Motor neuron (in vitro differentiated cells): ENCODE measurements around the gene NUP54. TPM values are rescaled to one million over a fixed set of nuclear protein-coding genes. Genes with fewer than 3 reads are reported as not detected.

ENCODE experiments used
- ATAC-seq, 8 experiments: fragments of 200-7000 bp; cut with Tn5 transposase; replicated peaks in 6 of 8; 2 replicates each; pipeline ENCODE4 v1.8.0; 2021; ENCODE audit warnings: mild to moderate bottlenecking in 8 of 8, moderate library complexity in 8 of 8
- H3K27ac ChIP-seq, 2 donors: fragments of 250-450 bp; sonication (Bioruptor Pico); 2 replicates each; pipeline ENCODE4 v1.9.0; 2021; ENCODE audit warnings: antibody characterized with exemption in 2 of 2, mild to moderate bottlenecking in 2 of 2, moderate library complexity in 1 of 2
- H3K4me1 ChIP-seq, 2 donors: fragments of 250-450 bp; sonication (Bioruptor Pico); replicated peaks in 1 of 2; 2 replicates each; pipeline ENCODE4 v1.6.1; 2021; ENCODE audit warnings: antibody characterized with exemption in 2 of 2, mild to moderate bottlenecking in 2 of 2, moderate library complexity in 1 of 2
- H3K4me3 ChIP-seq, 5 donors: fragments of 250-450 bp; sonication (Bioruptor Pico); 2 replicates each; pipeline ENCODE4 v1.9.0; 2021; ENCODE audit warnings: antibody characterized with exemption in 5 of 5, mild to moderate bottlenecking in 5 of 5, moderate library complexity in 4 of 5
- WGBS, 10 experiments: fragments of 450-650 bp; shearing (Covaris generic); methylation state at CpG; one replicate each; pipeline ENCODE4 v1.0.0; 2022; 5-methylcytosine and 5-hydroxymethylcytosine counted together
- in situ Hi-C, 9 experiments: fragments of 400-800 bp; cut with MboI; loops; one replicate each; pipeline ENCODE4 v1.15.0; 2021; ENCODE audit warnings: low sequenced_read_pairs in 9 of 9, low pct_unique_long_range_greater_than_20kb in 2 of 9; ENCODE audit not compliant: unreplicated experiment in 9 of 9
- total RNA-seq, 8 experiments: library from RNA; unstranded; fragments of 300-600 nt; gene quantifications; 2 replicates each; pipeline versions ENCODE4 v1.2.3 to v1.2.4, GENCODE V29; 2022

Gene NUP54
- total RNA-seq, 8 experiments from 2014 or later = 21.3 to 54.3 (median 45.5) TPM

- in situ Hi-C loops = loop anchor here in 1 of 9 experiments (25.0 kb wide), 1 partner anchor 165 kb away; no protein-coding TSS in a partner anchor
Observed at GRCh38 chr4:76127754-76128153, 20.4 kb downstream of the NUP54 start.

GRCh38 chr4:76125816-76126215 lies 22.4 kb downstream of the NUP54 start:
- Histone ChIP-seq H3K4me3 (no peak overlapping the region), H3K4me1 (no peaks in the 10 kb centered on the region), H3K27ac (no peak overlapping the region)
- no peak for ATAC-seq
- in situ Hi-C loops = loop anchor here in 1 of 9 experiments (25.0 kb wide), 1 partner anchor 164 kb away; no protein-coding TSS in a partner anchor

More at GRCh38 chr4:76127754-76128153, 20.4 kb downstream of the NUP54 start:
- no peak overlapping the region for H3K4me3 ChIP-seq
- no peak overlapping the region for H3K27ac ChIP-seq
- ATAC-seq = no peak
- H3K4me1 ChIP-seq = no peaks in the 10 kb centered on the region
- 94 to 100% (median 100%) methylated on average over 1 to 3 of the region's 3 CpGs; no CpG with 5 or more reads in 3 of the 10 experiments for WGBS, 10 experiments

GRCh38 chr4:76120199-76120598 lies 28.0 kb downstream of the NUP54 start:
- H3K27ac ChIP-seq = no peak overlapping the region
- 62 to 100% (median 91%) methylated on average over 1 to 4 of the region's 4 CpGs; no CpG with 5 or more reads in 2 of the 10 experiments for WGBS, 10 experiments
- no peaks in the 10 kb centered on the region for H3K4me1 ChIP-seq
- H3K4me3 ChIP-seq = no peak overlapping the region
- no peak for ATAC-seq
- in situ Hi-C loops = no loop called here

GRCh38 chr4:76117536-76117935 lies 30.7 kb downstream of the NUP54 start:
- 93 to 100% (median 100%) methylated on average over 2 to 5 of the region's 5 CpGs for WGBS, 10 experiments
- Histone ChIP-seq H3K4me3 (no peak overlapping the region), H3K27ac (no peak overlapping the region), H3K4me1 (no peaks in the 10 kb centered on the region)
- in situ Hi-C loops = no loop called here
- ATAC-seq = no peak

GRCh38 chr4:76116821-76117220 lies 31.4 kb downstream of the NUP54 start:
- no peak overlapping the region for H3K4me3 ChIP-seq
- no peaks in the 10 kb centered on the region for H3K4me1 ChIP-seq
- in situ Hi-C loops = no loop called here
- WGBS, 10 experiments = 80 to 100% (median 100%) methylated on average over 1 of the region's 1 CpG; no CpG with 5 or more reads in 2 of the 10 experiments
- no peak overlapping the region for H3K27ac ChIP-seq
- no peak for ATAC-seq

GRCh38 chr4:76108467-76109181 lies 39.6 kb downstream of the NUP54 start:
- in situ Hi-C loops = no loop called here
- Histone ChIP-seq H3K27ac (no peak overlapping the region), H3K4me1 (no peaks in the 10 kb centered on the region), H3K4me3 (no peak overlapping the region)
- WGBS, 10 experiments = 23 to 95% (median 63%) methylated on average over 1 to 5 of the region's 5 CpGs
- peak in 2 of 8 experiments; percentile 16 to 65 for ATAC-seq

- 43 to 100% (median 53%) methylated on average over 1 to 4 of the region's 4 CpGs; no CpG with 5 or more reads in 4 of the 10 experiments for WGBS, 10 experiments
- in situ Hi-C loops = no loop called here
Observed at GRCh38 chr4:76106442-76106841, 41.8 kb downstream of the NUP54 start.

GRCh38 chr4:76105652-76106051 lies 42.5 kb downstream of the NUP54 start:
- Histone ChIP-seq H3K27ac (no peak overlapping the region), H3K4me3 (no peak overlapping the region), H3K4me1 (no peaks in the 10 kb centered on the region)
- in situ Hi-C loops = no loop called here
- ATAC-seq = peak in 1 of 8 experiments; percentile 61
- 25 to 86% (median 50%) methylated on average over 1 to 3 of the region's 3 CpGs; no CpG with 5 or more reads in 1 of the 10 experiments for WGBS, 10 experiments

More at GRCh38 chr4:76106442-76106841, 41.8 kb downstream of the NUP54 start:
- Histone ChIP-seq H3K4me3 (no peak overlapping the region), H3K4me1 (no peaks in the 10 kb centered on the region), H3K27ac (no peak overlapping the region)
- ATAC-seq = no peak

GRCh38 chr4:76096076-76096475 lies 52.1 kb downstream of the NUP54 start:
- 80 to 100% (median 94%) methylated on average over 1 to 3 of the region's 3 CpGs; no CpG with 5 or more reads in 4 of the 10 experiments for WGBS, 10 experiments
- in situ Hi-C loops = loop anchor here in 1 of 9 experiments (25.0 kb wide), 1 partner anchor 109 kb away; the partner anchor contains the start of gene SDAD1
- H3K4me3 ChIP-seq = no peak overlapping the region
- ATAC-seq = no peak
- H3K4me1 ChIP-seq = no peaks in the 10 kb centered on the region
- H3K27ac ChIP-seq = no peak overlapping the region

- ATAC-seq = peak in 1 of 8 experiments; percentile 63
- Histone ChIP-seq H3K27ac (no peak overlapping the region), H3K4me1 (no peaks in the 10 kb centered on the region), H3K4me3 (no peak overlapping the region)
- in situ Hi-C loops = loop anchor here in 1 of 9 experiments (25.0 kb wide), 1 partner anchor 108 kb away; the partner anchor contains the start of gene SDAD1
Observed at GRCh38 chr4:76095568-76095967, 52.6 kb downstream of the NUP54 start.

- ATAC-seq = no peak
- H3K4me1 ChIP-seq = peaks cover 0 to 3% of the 10 kb centered on the region in 2 donors
- H3K4me3 ChIP-seq = no peak overlapping the region
- 40 to 100% (median 69%) methylated on average over 1 to 2 of the region's 2 CpGs; no CpG with 5 or more reads in 2 of the 10 experiments for WGBS, 10 experiments
- no peak overlapping the region for H3K27ac ChIP-seq
- in situ Hi-C loops = loop anchor here in 1 of 9 experiments (25.0 kb wide), 1 partner anchor 104 kb away; the partner anchor contains the start of gene SDAD1
Observed at GRCh38 chr4:76091052-76091451, 57.1 kb downstream of the NUP54 start.

GRCh38 chr4:76090241-76090691 lies 57.9 kb downstream of the NUP54 start:
- in situ Hi-C loops = loop anchor here in 1 of 9 experiments (25.0 kb wide), 1 partner anchor 103 kb away; the partner anchor contains the start of gene SDAD1
- peak in 4 of 8 experiments; percentile 21 to 85 (median 55) for ATAC-seq
- Histone ChIP-seq H3K4me1 (peaks cover 0 to 3% of the 10 kb centered on the region in 2 donors), H3K27ac (no peak overlapping the region), H3K4me3 (no peak overlapping the region)
- WGBS, 10 experiments = 27 to 100% (median 86%) methylated on average over 1 to 7 of the region's 7 CpGs

- H3K27ac ChIP-seq = no peak overlapping the region
- ATAC-seq = no peak
- in situ Hi-C loops = loop anchor here in 1 of 9 experiments (25.0 kb wide), 1 partner anchor 101 kb away; the partner anchor contains the start of gene SDAD1
- H3K4me1 ChIP-seq = peaks cover 0 to 12% of the 10 kb centered on the region in 2 donors
- WGBS, 10 experiments = 64 to 100% (median 90%) methylated on average over 1 to 2 of the region's 2 CpGs; no CpG with 5 or more reads in 2 of the 10 experiments
- no peak overlapping the region for H3K4me3 ChIP-seq
Observed at GRCh38 chr4:76088719-76089118, 59.5 kb downstream of the NUP54 start.
